Measurements from ENCODE around the gene ZNF219.

Gene ZNF219

GRCh38 chr14:21096978-21097635, 1.3 kb downstream of the ZNF219 start:
- peak overlapping the region in 1 of 2 experiments; percentile 9 for H3K27ac ChIP-seq (ENCODE audit: insufficient read depth in 1 of 2, low read depth in 1 of 2, low read length in 2 of 2, poor library complexity in 1 of 2, severe bottlenecking in 2 of 2)
- CTCF ChIA-PET: interaction anchor here (0.9 to 7.4 kb wide), 10 partner anchors 8 to 82 kb away, joined by 3 to 204 read pairs (median 7); partner anchors contain the start of genes ARHGEF40 and TMEM253
- H3K9me3 ChIP-seq (ENCODE audit: control extremely low read depth in 1 of 5, control insufficient read depth in 4 of 5, insufficient read depth in 2 of 5, low read depth in 1 of 5, low read length in 4 of 5): no peaks in the 10 kb centered on the region
- peaks cover 0 to 2% (median 0%) of the 10 kb centered on the region in 5 experiments for H3K27me3 ChIP-seq (replicated peaks in 2 of 5; ENCODE audit: control insufficient read depth in 4 of 5, insufficient read depth in 5 of 5, low read length in 4 of 5)
- no peak for DNase-seq
- H3K4me1 ChIP-seq (ENCODE audit: control extremely low read depth in 1 of 4, control insufficient read depth in 4 of 4, insufficient read depth in 4 of 4, low read length in 3 of 4): peaks cover 4 to 35% (median 22%) of the 10 kb centered on the region in 4 experiments
- 86% methylated on average over 5 of the region's 10 CpGs for WGBS (ENCODE audit: insufficient coverage)
- peak overlapping the region in 4 of 7 experiments; percentile 41 to 70 (median 58) for H3K4me3 ChIP-seq (ENCODE audit: control insufficient read depth in 1 of 7, extremely low read depth in 1 of 7, insufficient read depth in 4 of 7, low read depth in 2 of 7, low read length in 6 of 7)
- POLR2A ChIA-PET: interaction anchor here (0.7 kb wide), 1 partner anchor 25 kb away, joined by 3 read pairs; no protein-coding TSS in a partner anchor
- H3K36me3 ChIP-seq (ENCODE audit: control insufficient read depth in 4 of 4, insufficient read depth in 4 of 4, low read length in 3 of 4): peaks cover 0 to 11% (median 4%) of the 10 kb centered on the region in 4 experiments

DNA sequence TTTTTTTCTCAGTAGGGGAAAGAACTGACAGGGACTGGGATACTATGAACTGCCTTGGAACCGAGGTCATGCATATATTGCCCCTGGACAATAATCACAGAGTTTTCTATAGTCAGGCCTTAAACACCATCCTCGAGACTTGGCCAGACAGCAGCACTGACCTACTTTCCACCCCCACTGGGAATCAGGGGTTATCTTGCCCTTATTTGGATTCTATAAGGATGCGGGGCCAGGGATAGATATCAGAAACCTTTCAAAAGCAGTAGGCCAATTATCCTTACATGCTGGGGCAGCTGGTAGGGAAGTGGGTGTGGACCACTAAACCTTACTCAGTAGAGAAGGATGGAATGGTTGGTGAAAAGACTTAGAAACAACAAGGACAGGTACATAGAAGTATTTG, 2.0 kb downstream of the ZNF219 start:
- Histone ChIP-seq H3K36me3 (ENCODE audit: control insufficient read depth in 4 of 4, insufficient read depth in 4 of 4, low read length in 3 of 4) (peaks cover 0 to 18% (median 7%) of the 10 kb centered on the region in 4 experiments), H3K9me3 (ENCODE audit: control extremely low read depth in 1 of 5, control insufficient read depth in 4 of 5, insufficient read depth in 2 of 5, low read depth in 1 of 5, low read length in 4 of 5) (no peaks in the 10 kb centered on the region), H3K27ac (ENCODE audit: insufficient read depth in 1 of 2, low read depth in 1 of 2, low read length in 2 of 2, poor library complexity in 1 of 2, severe bottlenecking in 2 of 2) (no peak overlapping the region), H3K27me3 (replicated peaks in 2 of 5; ENCODE audit: control insufficient read depth in 4 of 5, insufficient read depth in 5 of 5, low read length in 4 of 5) (peaks cover 0 to 2% (median 0%) of the 10 kb centered on the region in 5 experiments), H3K4me3 (ENCODE audit: control insufficient read depth in 1 of 7, extremely low read depth in 1 of 7, insufficient read depth in 4 of 7, low read depth in 2 of 7, low read length in 6 of 7) (no peak overlapping the region), H3K4me1 (ENCODE audit: control extremely low read depth in 1 of 4, control insufficient read depth in 4 of 4, insufficient read depth in 4 of 4, low read length in 3 of 4) (peaks cover 4 to 32% (median 19%) of the 10 kb centered on the region in 4 experiments)
- no peak for DNase-seq
- ChIA-PET CTCF (interaction anchor here (0.9 to 7.4 kb wide), 10 partner anchors 8 to 81 kb away, joined by 3 to 204 read pairs (median 7); partner anchors contain the start of genes ARHGEF40 and TMEM253), POLR2A (interaction anchor here (0.7 kb wide), 1 partner anchor 25 kb away, joined by 3 read pairs; no protein-coding TSS in a partner anchor)
- WGBS (ENCODE audit: insufficient coverage): 100% methylated on average over 3 of the region's 3 CpGs

DNA sequence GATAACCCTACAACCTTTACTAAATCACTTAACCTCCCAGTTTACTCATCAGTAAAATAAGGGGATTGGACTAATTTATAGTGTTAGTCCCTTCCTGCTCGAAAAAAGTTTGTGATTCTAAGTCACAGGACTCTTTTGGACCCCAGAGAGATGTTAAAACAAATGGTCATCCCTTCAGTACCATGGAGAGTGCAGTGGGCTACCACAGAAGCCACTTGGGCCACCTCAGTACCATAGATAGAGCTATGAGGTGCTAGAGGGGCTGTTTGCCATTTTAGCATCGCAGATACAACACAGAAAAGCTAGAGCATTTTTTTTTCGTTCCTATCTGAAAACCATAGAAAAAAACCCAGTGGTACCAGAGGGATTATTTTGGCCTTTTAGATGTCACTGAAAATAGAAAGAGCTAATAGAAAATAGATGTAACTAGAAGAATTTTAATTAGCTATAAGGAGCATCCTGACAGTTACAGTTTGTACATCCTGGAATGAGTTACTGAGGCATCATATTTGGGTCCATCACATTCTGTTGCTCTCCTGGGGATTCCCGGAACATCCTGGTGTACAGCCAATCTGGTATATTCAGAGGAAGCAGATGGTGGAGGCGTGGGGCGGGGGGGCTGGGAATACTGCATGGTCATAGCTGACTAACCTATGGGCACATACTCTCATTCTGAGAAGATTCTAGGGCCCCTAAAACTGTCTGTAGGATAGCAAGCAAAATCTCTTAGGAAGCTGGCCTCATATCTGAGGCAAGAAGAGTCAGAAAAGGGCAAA, 2.8 kb downstream of the ZNF219 start:
- peak in 2 of 3 donors; percentile 37 to 44 for DNase-seq
- Histone ChIP-seq H3K27ac (ENCODE audit: insufficient read depth in 1 of 2, low read depth in 1 of 2, low read length in 2 of 2, poor library complexity in 1 of 2, severe bottlenecking in 2 of 2) (peak overlapping the region in 1 of 2 experiments; percentile 7), H3K4me1 (ENCODE audit: control extremely low read depth in 1 of 4, control insufficient read depth in 4 of 4, insufficient read depth in 4 of 4, low read length in 3 of 4) (peaks cover 4 to 32% (median 19%) of the 10 kb centered on the region in 4 experiments), H3K9me3 (ENCODE audit: control extremely low read depth in 1 of 5, control insufficient read depth in 4 of 5, insufficient read depth in 2 of 5, low read depth in 1 of 5, low read length in 4 of 5) (no peaks in the 10 kb centered on the region), H3K4me3 (ENCODE audit: control insufficient read depth in 1 of 7, extremely low read depth in 1 of 7, insufficient read depth in 4 of 7, low read depth in 2 of 7, low read length in 6 of 7) (no peak overlapping the region), H3K36me3 (ENCODE audit: control insufficient read depth in 4 of 4, insufficient read depth in 4 of 4, low read length in 3 of 4) (peaks cover 0 to 26% (median 12%) of the 10 kb centered on the region in 4 experiments), H3K27me3 (replicated peaks in 2 of 5; ENCODE audit: control insufficient read depth in 4 of 5, insufficient read depth in 5 of 5, low read length in 4 of 5) (no peaks in the 10 kb centered on the region)
- POLR2A ChIA-PET: interaction anchor here (0.8 kb wide), 1 partner anchor 27 kb away, joined by 3 read pairs; no protein-coding TSS in a partner anchor
- 70% methylated on average over 2 of the region's 6 CpGs for WGBS (ENCODE audit: insufficient coverage)
- CTCF ChIA-PET: interaction anchor here (1.5 to 7.4 kb wide), 6 partner anchors 9 to 81 kb away, joined by 3 to 204 read pairs (median 120); partner anchors contain the start of genes ARHGEF40 and TMEM253

DNA sequence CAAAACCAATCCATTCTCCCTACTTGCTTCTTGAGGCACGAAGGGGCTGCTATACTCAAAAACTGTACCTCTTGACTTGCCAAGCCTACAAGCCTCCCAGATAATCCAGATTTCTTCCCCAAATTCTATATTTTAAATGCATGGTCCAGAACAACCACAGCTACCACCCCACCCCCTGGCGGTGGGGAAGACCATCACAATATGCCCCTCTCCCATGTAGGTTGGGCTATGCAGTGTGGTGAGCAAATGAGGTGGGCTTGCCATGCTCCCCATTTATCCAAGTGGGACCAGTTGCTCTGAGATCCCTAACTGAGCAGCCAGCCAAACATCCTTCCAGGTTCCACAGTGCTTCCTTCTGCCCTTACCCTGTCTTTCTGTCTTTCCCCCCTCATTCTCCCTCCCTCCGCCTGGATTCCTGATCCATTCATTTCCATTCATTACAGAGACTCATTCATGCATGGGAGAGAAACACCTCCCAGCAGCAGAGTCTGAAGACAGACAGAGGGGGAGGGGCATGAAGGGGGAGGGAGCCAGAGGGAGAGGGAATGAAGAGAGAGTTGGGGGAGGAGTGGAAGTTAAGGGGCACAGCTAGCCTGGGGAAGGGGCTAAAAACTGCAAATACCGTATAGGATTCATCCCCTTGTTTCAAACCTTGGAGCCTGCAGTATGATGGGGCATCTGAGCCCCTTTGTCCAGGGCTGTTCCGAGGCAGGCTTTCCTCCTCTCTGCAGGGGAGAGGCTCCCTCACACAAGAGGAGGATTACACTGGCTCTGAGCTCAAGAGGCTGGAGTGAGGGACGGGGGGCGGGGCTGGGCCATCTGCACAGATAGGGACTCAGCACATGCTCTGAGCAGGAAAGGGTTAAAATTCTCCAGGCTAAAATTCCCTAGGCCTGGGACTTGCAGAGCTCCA, 4.4 kb downstream of the ZNF219 start:
- Histone ChIP-seq H3K36me3 (ENCODE audit: control insufficient read depth in 4 of 4, insufficient read depth in 4 of 4, low read length in 3 of 4) (peaks cover 0 to 40% (median 15%) of the 10 kb centered on the region in 4 experiments), H3K4me3 (ENCODE audit: control insufficient read depth in 1 of 7, extremely low read depth in 1 of 7, insufficient read depth in 4 of 7, low read depth in 2 of 7, low read length in 6 of 7) (no peak overlapping the region), H3K27ac (ENCODE audit: insufficient read depth in 1 of 2, low read depth in 1 of 2, low read length in 2 of 2, poor library complexity in 1 of 2, severe bottlenecking in 2 of 2) (no peak overlapping the region), H3K27me3 (replicated peaks in 2 of 5; ENCODE audit: control insufficient read depth in 4 of 5, insufficient read depth in 5 of 5, low read length in 4 of 5) (no peaks in the 10 kb centered on the region), H3K4me1 (ENCODE audit: control extremely low read depth in 1 of 4, control insufficient read depth in 4 of 4, insufficient read depth in 4 of 4, low read length in 3 of 4) (peaks cover 3 to 24% (median 10%) of the 10 kb centered on the region in 4 experiments), H3K9me3 (ENCODE audit: control extremely low read depth in 1 of 5, control insufficient read depth in 4 of 5, insufficient read depth in 2 of 5, low read depth in 1 of 5, low read length in 4 of 5) (no peaks in the 10 kb centered on the region)
- CTCF ChIA-PET: interaction anchor here (1.6 to 7.4 kb wide), 11 partner anchors 11 to 90 kb away, joined by 5 to 204 read pairs (median 15); partner anchors contain the start of genes ARHGEF40, RNASE7 and TMEM253
- no peak for DNase-seq
- POLR2A ChIA-PET: no interaction called here
- 93% methylated on average over 5 of the region's 7 CpGs for WGBS (ENCODE audit: insufficient coverage)

DNA sequence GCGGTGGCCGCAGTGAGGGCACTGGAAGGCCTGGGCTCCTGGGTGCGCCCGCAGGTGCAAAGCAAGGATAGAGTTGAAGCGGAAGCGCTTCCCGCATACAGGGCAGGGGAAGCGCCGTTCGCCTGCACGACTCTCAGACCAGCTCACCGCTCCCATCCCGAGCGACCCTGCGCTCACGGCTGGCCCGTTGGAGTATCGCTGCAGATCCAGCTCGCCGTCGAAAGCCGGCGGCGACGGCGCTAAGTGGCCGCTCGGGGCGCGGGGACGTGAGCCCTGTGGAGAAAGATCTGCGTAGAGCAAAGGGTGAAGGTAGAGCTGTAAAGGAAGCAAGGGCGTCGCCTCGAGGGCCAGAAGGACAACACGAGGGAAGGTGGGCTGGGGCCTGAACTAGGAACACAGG, 5.4 kb downstream of the ZNF219 start:
- H3K9me3 ChIP-seq (ENCODE audit: control extremely low read depth in 1 of 5, control insufficient read depth in 4 of 5, insufficient read depth in 2 of 5, low read depth in 1 of 5, low read length in 4 of 5): no peaks in the 10 kb centered on the region
- peaks cover 0 to 45% (median 17%) of the 10 kb centered on the region in 4 experiments for H3K36me3 ChIP-seq (ENCODE audit: control insufficient read depth in 4 of 4, insufficient read depth in 4 of 4, low read length in 3 of 4)
- H3K4me1 ChIP-seq (ENCODE audit: control extremely low read depth in 1 of 4, control insufficient read depth in 4 of 4, insufficient read depth in 4 of 4, low read length in 3 of 4): peaks cover 0 to 23% (median 8%) of the 10 kb centered on the region in 4 experiments
- ChIA-PET POLR2A (no interaction called here), CTCF (interaction anchor here (1.0 to 7.4 kb wide), 17 partner anchors 9 to 78 kb away, joined by 3 to 204 read pairs (median 15); partner anchors contain the start of genes ARHGEF40, RNASE7, RNASE8 and TMEM253)
- 92% methylated on average over 34 of the region's 36 CpGs for WGBS (ENCODE audit: insufficient coverage)
- DNase-seq: no peak
- H3K4me3 ChIP-seq (ENCODE audit: control insufficient read depth in 1 of 7, extremely low read depth in 1 of 7, insufficient read depth in 4 of 7, low read depth in 2 of 7, low read length in 6 of 7): no peak overlapping the region
- no peak overlapping the region for H3K27ac ChIP-seq (ENCODE audit: insufficient read depth in 1 of 2, low read depth in 1 of 2, low read length in 2 of 2, poor library complexity in 1 of 2, severe bottlenecking in 2 of 2)
- H3K27me3 ChIP-seq (replicated peaks in 2 of 5; ENCODE audit: control insufficient read depth in 4 of 5, insufficient read depth in 5 of 5, low read length in 4 of 5): no peaks in the 10 kb centered on the region
